ENCODE measurements around the gene SLC44A2. TPM values are rescaled to one million over a fixed set of nuclear protein-coding genes. Genes with fewer than 3 reads are reported as not detected.
"Not testable (repeated sequence)": the region's sequence is repeated elsewhere in the genome, so short reads cannot be mapped to it uniquely, and the experiment has no call there.

Gene SLC44A2
- total and polyA plus RNA-seq, 10 of the 15 experiments (the other 5 are each of a cell fraction or from before 2014, with no cell fraction given) = 3.0 to 51.3 (median 26.8) TPM

DNA sequence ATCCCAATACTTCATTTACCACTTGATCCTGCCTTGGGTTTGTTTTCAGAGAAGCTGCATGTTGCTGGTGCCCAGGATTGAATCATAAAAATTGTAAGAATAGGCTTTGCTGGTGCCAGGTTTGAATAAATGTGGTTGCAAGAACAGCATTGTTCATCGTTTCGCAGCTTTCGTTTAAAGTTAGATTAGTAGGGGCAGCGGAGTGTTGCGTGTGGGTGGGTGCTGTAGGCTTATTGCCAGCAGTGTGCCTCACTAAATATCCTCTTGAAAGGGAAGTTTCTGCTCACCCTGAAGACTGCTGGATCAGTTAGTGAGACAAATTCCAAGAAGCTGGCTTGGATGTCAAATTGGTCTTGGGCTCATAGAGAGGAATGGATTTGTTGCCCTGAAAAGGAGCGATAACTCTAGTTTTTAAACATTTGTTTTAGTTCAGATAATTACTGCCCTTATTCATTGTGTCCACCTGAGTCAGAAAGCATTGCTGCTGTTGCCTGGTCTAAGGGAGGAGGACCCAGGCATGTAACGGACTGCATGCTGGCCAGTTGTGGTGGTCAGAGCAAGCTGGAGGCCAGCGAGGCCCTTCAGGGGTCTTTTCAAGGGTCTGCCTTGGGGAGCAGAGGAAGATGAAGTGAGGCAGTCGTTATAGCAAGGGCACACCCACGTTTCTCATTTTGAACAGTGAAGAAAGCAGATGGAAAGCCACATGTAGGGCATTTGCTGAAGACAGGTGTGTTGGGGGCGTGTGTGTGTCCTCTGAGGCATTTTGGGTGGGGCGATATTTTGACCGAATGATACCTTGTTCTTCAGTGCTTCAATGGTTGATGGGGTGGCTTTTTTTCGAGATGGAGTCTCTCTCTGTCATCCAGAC is 37.3 kb downstream of the SLC44A2 start (continued):
- TF ChIP-seq, protein P1, sequence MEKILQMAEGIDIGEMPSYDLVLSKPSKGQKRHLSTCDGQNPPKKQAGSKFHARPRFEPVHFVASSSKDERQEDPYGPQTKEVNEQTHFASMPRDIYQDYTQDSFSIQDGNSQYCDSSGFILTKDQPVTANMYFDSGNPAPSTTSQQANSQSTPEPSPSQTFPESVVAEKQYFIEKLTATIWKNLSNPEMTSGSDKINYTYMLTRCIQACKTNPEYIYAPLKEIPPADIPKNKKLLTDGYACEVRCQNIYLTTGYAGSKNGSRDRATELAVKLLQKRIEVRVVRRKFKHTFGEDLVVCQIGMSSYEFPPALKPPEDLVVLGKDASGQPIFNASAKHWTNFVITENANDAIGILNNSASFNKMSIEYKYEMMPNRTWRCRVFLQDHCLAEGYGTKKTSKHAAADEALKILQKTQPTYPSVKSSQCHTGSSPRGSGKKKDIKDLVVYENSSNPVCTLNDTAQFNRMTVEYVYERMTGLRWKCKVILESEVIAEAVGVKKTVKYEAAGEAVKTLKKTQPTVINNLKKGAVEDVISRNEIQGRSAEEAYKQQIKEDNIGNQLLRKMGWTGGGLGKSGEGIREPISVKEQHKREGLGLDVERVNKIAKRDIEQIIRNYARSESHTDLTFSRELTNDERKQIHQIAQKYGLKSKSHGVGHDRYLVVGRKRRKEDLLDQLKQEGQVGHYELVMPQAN (conservative IDR thresholded peaks at IDR 0.05) = 0 out of 2 replicates have a peak, but pooled peaks have one; percentile 29

DNA sequence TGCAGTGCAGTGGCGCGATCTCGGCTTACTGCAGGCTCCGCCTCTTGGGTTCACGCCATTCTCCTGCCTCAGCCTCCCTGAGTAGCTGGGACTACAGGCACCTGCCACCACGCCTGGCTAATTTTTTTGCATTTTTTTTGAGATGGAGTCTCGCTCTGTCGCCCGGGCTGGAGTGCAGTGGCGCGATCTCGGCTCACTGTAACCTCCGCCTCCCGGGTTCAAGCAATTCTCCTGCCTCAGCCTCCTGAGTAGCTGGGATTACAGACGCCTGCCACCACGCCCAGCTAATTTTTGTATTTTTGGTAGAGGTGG is 37.9 kb downstream of the SLC44A2 start:
- Histone ChIP-seq H3K79me2 (ENCODE audit: control insufficient read depth, insufficient read depth, low read length) (peaks cover 95% of the 10 kb centered on the region), H3K36me3 (ENCODE audit: control insufficient read depth in 2 of 2, insufficient read depth in 2 of 2, low read length in 1 of 2) (peaks cover 8 to 24% of the 10 kb centered on the region in 2 experiments), H3K4me3 (peak overlapping the region; percentile 19; the same call in 1 of the 2 replicates), H3K4me2 (ENCODE audit: control insufficient read depth, insufficient read depth) (peak overlapping the region; percentile 68; the same call in 1 of the 2 replicates), H3K4me1 (ENCODE audit: control insufficient read depth, insufficient read depth, low read length) (peaks cover 37% of the 10 kb centered on the region), H4K20me1 (ENCODE audit: control insufficient read depth, insufficient read depth) (peaks cover 20% of the 10 kb centered on the region)
- DNase-seq (ENCODE audit: low read depth, low spot score); FAIRE-seq; H2AFZ ChIP-seq (ENCODE audit: control insufficient read depth, low read depth, low read length); H3K9me3 ChIP-seq (replicated peaks; ENCODE audit: control insufficient read depth, insufficient read depth, low read length); ATAC-seq; H3K27ac ChIP-seq (ENCODE audit: control insufficient read depth, insufficient read depth); H3K9ac ChIP-seq (ENCODE audit: control insufficient read depth, insufficient read depth, low read length); H3K27me3 ChIP-seq (replicated peaks in 1 of 2; ENCODE audit: control insufficient read depth in 2 of 2, insufficient read depth in 2 of 2, low read length in 1 of 2); in situ Hi-C loops (cut with MboI); BruUV-seq (replicated peaks): not testable (repeated sequence)
- SMC1A ChIA-PET (ENCODE audit: uncharacterized antibody, unreplicated experiment) = interaction anchor here (2.2 kb wide), 1 partner anchor 38 kb away, joined by 6 read pairs; the partner anchor contains the start of gene QTRT1
- RAD21 ChIA-PET (ENCODE audit: unreplicated experiment) = interaction anchor here (1.6 to 1.7 kb wide), 2 partner anchors 37 to 82 kb away, joined by 4 to 7 read pairs; no protein-coding TSS in a partner anchor
- POLR2A ChIA-PET = interaction anchor here (0.6 kb wide), 1 partner anchor 9 kb away, joined by 3 read pairs; no protein-coding TSS in a partner anchor
- intact Hi-C loops (cut with micrococcal nuclease; ENCODE audit: unreplicated experiment) = loop anchor here (5.0 kb wide), 1 partner anchor 34 kb away; no protein-coding TSS in a partner anchor
- 13% methylated on average over 16 of the region's 16 CpGs for WGBS (ENCODE audit: insufficient coverage, insufficient replicate concordance, low lambda C conversion rate, missing lambda C conversion rate)
- CTCF ChIA-PET = interaction anchor here (0.6 to 2.8 kb wide), 3 partner anchors 18 to 37 kb away, joined by 3 to 16 read pairs (median 7); no protein-coding TSS in a partner anchor
